IPS DF 6.9 (cell line): ENCODE results near the gene POU2AF3.
A peak's percentile ranks its signal among the peaks of the same experiment; 100 is the strongest.
"Not testable (repeated sequence)": the region's sequence is repeated elsewhere in the genome, so short reads cannot be mapped to it uniquely, and the experiment has no call there.

Experiments
- DNase-seq: peaks from one replicate; pipeline ENCODE4 v3.0.0-alpha.2; 2013; ENCODE audit warnings: low read depth, low spot score
- H3K27ac ChIP-seq: one replicate; pipeline ENCODE4 v1.5.1; 2013; ENCODE audit warnings: low read length, control low read depth
- H3K27me3 ChIP-seq: 2 replicates; pipeline ENCODE4 v1.6.1; 2013; ENCODE audit warnings: mild to moderate bottlenecking, low read length; ENCODE audit not compliant: control insufficient read depth, insufficient read depth
- H3K36me3 ChIP-seq: 2 replicates; pipeline ENCODE4 v1.6.1; 2013; ENCODE audit warnings: low read length; ENCODE audit not compliant: control insufficient read depth, insufficient read depth
- H3K4me1 ChIP-seq: 2 replicates; pipeline ENCODE4 v1.6.1; 2013; ENCODE audit warnings: low read length; ENCODE audit not compliant: control insufficient read depth, insufficient read depth
- H3K4me3 ChIP-seq: 2 replicates; pipeline ENCODE4 v1.5.1; 2013; ENCODE audit warnings: mild to moderate bottlenecking, low read length
- H3K9me3 ChIP-seq: 2 replicates; pipeline ENCODE4 v1.6.1; 2013; ENCODE audit warnings: low read length, inconsistent platforms; ENCODE audit not compliant: control insufficient read depth, insufficient read depth
- WGBS: extraction: QIAGEN DNeasy Blood & Tissue Kit; methylation state at CpG from one replicate; pipeline ENCODE4 v1.1.7; 2013; ENCODE audit warnings: mixed read lengths, missing lambda C conversion rate; ENCODE audit not compliant: insufficient read length, insufficient coverage; 5-methylcytosine and 5-hydroxymethylcytosine counted together

POU2AF3 gene

GRCh38 chr11:111298413-111299100, at the start of gene POU2AF3:
TSS of gene POU2AF3 (plus strand) at chr11:111298546. CDS start at chr11:111298582, 36 bp downstream.
- Histone ChIP-seq H3K36me3 (no peaks in the 10 kb centered on the region), H3K27ac (no peak within 1 kb of the TSS), H3K4me1 (0 out of 2 replicates have a peak, but pooled peaks cover 2% of the 10 kb centered on the region), H3K9me3 (no peaks in the 10 kb centered on the region), H3K27me3 (peaks cover 4% of the 10 kb centered on the region), H3K4me3 (peak within 1 kb of the TSS; percentile 42)
- no peak for DNase-seq
- WGBS: no CpG with 5 or more reads among the region's 57 CpGs

- Histone ChIP-seq H3K27ac (no peak overlapping the region), H3K4me3 (no peak overlapping the region), H3K36me3 (no peaks in the 10 kb centered on the region), H3K27me3 (no peaks in the 10 kb centered on the region), H3K4me1 (no peaks in the 10 kb centered on the region), H3K9me3 (no peaks in the 10 kb centered on the region)
- DNase-seq: no peak
- WGBS: no CpG with 5 or more reads among the region's 2 CpGs
Observed at GRCh38 chr11:111250936-111251335, 47.4 kb upstream of the POU2AF3 start.

GRCh38 chr11:111253131-111253530, 45.2 kb upstream of the POU2AF3 start:
- WGBS: no CpG with 5 or more reads among the region's 1 CpG
- no peaks in the 10 kb centered on the region for H3K4me1 ChIP-seq
- H3K36me3 ChIP-seq: no peaks in the 10 kb centered on the region
- no peak for DNase-seq
- no peak overlapping the region for H3K27ac ChIP-seq
- H3K27me3 ChIP-seq: no peaks in the 10 kb centered on the region
- H3K4me3 ChIP-seq: no peak overlapping the region
- H3K9me3 ChIP-seq: no peaks in the 10 kb centered on the region

- DNase-seq: no peak
- Histone ChIP-seq H3K36me3 (no peaks in the 10 kb centered on the region), H3K9me3 (no peaks in the 10 kb centered on the region), H3K27ac (no peak overlapping the region), H3K4me1 (no peaks in the 10 kb centered on the region), H3K4me3 (no peak overlapping the region), H3K27me3 (no peaks in the 10 kb centered on the region)
- WGBS: no CpG with 5 or more reads among the region's 5 CpGs
Observed at GRCh38 chr11:111253630-111254029, 44.7 kb upstream of the POU2AF3 start.

GRCh38 chr11:111258046-111258445, 40.3 kb upstream of the POU2AF3 start:
- H3K4me3 ChIP-seq: no peak overlapping the region

GRCh38 chr11:111259896-111260295, 38.5 kb upstream of the POU2AF3 start:
- H3K36me3 ChIP-seq: no peaks in the 10 kb centered on the region
- H3K27ac ChIP-seq: no peak overlapping the region
- WGBS: no CpG with 5 or more reads among the region's 4 CpGs
- H3K4me1 ChIP-seq: no peaks in the 10 kb centered on the region
- no peaks in the 10 kb centered on the region for H3K9me3 ChIP-seq
- H3K27me3 ChIP-seq: no peaks in the 10 kb centered on the region
- DNase-seq: no peak
- no peak overlapping the region for H3K4me3 ChIP-seq

More at GRCh38 chr11:111258046-111258445, 40.3 kb upstream of the POU2AF3 start:
- no peak for DNase-seq
- Histone ChIP-seq H3K9me3 (no peaks in the 10 kb centered on the region), H3K27ac (no peak overlapping the region), H3K27me3 (no peaks in the 10 kb centered on the region), H3K36me3 (no peaks in the 10 kb centered on the region), H3K4me1 (no peaks in the 10 kb centered on the region)
- WGBS: no CpG with 5 or more reads among the region's 4 CpGs

- H3K4me3 ChIP-seq: no peak overlapping the region
- no peaks in the 10 kb centered on the region for H3K27me3 ChIP-seq
- no CpG with 5 or more reads among the region's 4 CpGs for WGBS
- no peak overlapping the region for H3K27ac ChIP-seq
- H3K4me1 ChIP-seq: no peaks in the 10 kb centered on the region
- no peak for DNase-seq
- H3K36me3 ChIP-seq: no peaks in the 10 kb centered on the region
- no peaks in the 10 kb centered on the region for H3K9me3 ChIP-seq
Observed at GRCh38 chr11:111260811-111261210, 37.5 kb upstream of the POU2AF3 start.

GRCh38 chr11:111264646-111265045, 33.7 kb upstream of the POU2AF3 start:
- no peak overlapping the region for H3K4me3 ChIP-seq
- no peaks in the 10 kb centered on the region for H3K36me3 ChIP-seq
- no peaks in the 10 kb centered on the region for H3K27me3 ChIP-seq
- H3K4me1 ChIP-seq: no peaks in the 10 kb centered on the region
- no peak overlapping the region for H3K27ac ChIP-seq
- WGBS: no CpG with 5 or more reads among the region's 1 CpG
- H3K9me3 ChIP-seq: no peaks in the 10 kb centered on the region
- no peak for DNase-seq

GRCh38 chr11:111265421-111265820, 32.9 kb upstream of the POU2AF3 start:
- H3K27me3 ChIP-seq: no peaks in the 10 kb centered on the region
- H3K27ac ChIP-seq: no peak overlapping the region
- H3K36me3 ChIP-seq: no peaks in the 10 kb centered on the region
- H3K4me1 ChIP-seq: no peaks in the 10 kb centered on the region
- H3K4me3 ChIP-seq: no peak overlapping the region
- no peaks in the 10 kb centered on the region for H3K9me3 ChIP-seq
- no CpG with 5 or more reads among the region's 2 CpGs for WGBS
- no peak for DNase-seq

GRCh38 chr11:111268303-111268702, 30.0 kb upstream of the POU2AF3 start:
- not testable (repeated sequence) for H3K36me3 ChIP-seq, H3K4me3 ChIP-seq, DNase-seq, H3K27me3 ChIP-seq, H3K27ac ChIP-seq, H3K9me3 ChIP-seq, H3K4me1 ChIP-seq
- 100% methylated on average over 1 of the region's 4 CpGs for WGBS
